ENCODE data around the gene CLCN3. TPM values are rescaled to one million over a fixed set of nuclear protein-coding genes. Genes with fewer than 3 reads are reported as not detected.
A peak's percentile ranks its signal among the peaks of the same experiment; 100 is the strongest.

CLCN3 gene
- total and polyA plus RNA-seq, 9 of the 15 experiments (the other 6 are each of a cell fraction or from before 2014, with no cell fraction given), result 12.7 to 60.6 (median 38.5) TPM

DNA sequence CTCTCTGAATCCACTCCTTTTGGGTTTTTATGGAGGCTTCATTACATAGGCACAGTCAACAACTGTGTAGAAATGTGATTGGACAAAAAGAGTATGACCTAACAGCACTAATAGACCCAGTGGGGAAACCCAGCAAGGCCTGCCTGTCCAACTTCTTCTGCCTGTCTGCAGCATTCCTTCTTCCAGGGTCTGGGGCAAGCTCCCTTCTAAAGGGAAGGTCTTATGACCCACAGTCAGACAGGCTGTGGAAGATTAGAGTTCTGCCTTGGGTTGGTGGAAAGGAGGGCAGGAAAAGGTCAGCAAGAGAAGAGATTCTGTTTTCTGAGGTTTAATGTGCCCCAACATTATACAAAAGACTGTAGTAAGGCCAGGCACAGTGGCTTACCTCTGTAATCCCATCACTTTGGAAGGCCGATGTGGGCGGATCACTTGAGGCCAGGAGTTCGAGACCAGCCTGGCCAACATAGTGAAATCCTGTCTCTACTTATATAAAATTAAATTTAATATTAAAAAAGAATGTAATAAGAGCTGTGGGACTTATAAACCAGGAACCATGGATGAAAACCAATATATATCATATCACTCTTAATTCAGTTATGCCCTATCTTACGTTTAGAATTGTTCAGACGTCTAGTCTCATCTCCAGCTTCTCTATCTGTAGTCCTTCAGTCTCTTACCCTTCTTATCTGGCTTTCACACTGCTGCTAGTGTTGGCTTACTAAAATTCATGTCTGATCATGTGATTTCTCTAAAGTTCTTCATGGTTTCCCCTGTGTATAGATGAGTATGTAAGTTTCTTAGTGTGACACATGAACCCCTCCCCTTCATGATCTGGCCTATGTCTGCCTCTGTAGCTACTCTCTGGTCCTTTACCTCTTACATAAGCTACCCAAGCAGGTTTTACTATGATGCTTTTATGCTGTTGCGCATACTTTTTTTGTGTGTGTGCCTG lies 6.2 kb downstream of the CLCN3 start (continued):
- TF ChIP-seq, protein P1, sequence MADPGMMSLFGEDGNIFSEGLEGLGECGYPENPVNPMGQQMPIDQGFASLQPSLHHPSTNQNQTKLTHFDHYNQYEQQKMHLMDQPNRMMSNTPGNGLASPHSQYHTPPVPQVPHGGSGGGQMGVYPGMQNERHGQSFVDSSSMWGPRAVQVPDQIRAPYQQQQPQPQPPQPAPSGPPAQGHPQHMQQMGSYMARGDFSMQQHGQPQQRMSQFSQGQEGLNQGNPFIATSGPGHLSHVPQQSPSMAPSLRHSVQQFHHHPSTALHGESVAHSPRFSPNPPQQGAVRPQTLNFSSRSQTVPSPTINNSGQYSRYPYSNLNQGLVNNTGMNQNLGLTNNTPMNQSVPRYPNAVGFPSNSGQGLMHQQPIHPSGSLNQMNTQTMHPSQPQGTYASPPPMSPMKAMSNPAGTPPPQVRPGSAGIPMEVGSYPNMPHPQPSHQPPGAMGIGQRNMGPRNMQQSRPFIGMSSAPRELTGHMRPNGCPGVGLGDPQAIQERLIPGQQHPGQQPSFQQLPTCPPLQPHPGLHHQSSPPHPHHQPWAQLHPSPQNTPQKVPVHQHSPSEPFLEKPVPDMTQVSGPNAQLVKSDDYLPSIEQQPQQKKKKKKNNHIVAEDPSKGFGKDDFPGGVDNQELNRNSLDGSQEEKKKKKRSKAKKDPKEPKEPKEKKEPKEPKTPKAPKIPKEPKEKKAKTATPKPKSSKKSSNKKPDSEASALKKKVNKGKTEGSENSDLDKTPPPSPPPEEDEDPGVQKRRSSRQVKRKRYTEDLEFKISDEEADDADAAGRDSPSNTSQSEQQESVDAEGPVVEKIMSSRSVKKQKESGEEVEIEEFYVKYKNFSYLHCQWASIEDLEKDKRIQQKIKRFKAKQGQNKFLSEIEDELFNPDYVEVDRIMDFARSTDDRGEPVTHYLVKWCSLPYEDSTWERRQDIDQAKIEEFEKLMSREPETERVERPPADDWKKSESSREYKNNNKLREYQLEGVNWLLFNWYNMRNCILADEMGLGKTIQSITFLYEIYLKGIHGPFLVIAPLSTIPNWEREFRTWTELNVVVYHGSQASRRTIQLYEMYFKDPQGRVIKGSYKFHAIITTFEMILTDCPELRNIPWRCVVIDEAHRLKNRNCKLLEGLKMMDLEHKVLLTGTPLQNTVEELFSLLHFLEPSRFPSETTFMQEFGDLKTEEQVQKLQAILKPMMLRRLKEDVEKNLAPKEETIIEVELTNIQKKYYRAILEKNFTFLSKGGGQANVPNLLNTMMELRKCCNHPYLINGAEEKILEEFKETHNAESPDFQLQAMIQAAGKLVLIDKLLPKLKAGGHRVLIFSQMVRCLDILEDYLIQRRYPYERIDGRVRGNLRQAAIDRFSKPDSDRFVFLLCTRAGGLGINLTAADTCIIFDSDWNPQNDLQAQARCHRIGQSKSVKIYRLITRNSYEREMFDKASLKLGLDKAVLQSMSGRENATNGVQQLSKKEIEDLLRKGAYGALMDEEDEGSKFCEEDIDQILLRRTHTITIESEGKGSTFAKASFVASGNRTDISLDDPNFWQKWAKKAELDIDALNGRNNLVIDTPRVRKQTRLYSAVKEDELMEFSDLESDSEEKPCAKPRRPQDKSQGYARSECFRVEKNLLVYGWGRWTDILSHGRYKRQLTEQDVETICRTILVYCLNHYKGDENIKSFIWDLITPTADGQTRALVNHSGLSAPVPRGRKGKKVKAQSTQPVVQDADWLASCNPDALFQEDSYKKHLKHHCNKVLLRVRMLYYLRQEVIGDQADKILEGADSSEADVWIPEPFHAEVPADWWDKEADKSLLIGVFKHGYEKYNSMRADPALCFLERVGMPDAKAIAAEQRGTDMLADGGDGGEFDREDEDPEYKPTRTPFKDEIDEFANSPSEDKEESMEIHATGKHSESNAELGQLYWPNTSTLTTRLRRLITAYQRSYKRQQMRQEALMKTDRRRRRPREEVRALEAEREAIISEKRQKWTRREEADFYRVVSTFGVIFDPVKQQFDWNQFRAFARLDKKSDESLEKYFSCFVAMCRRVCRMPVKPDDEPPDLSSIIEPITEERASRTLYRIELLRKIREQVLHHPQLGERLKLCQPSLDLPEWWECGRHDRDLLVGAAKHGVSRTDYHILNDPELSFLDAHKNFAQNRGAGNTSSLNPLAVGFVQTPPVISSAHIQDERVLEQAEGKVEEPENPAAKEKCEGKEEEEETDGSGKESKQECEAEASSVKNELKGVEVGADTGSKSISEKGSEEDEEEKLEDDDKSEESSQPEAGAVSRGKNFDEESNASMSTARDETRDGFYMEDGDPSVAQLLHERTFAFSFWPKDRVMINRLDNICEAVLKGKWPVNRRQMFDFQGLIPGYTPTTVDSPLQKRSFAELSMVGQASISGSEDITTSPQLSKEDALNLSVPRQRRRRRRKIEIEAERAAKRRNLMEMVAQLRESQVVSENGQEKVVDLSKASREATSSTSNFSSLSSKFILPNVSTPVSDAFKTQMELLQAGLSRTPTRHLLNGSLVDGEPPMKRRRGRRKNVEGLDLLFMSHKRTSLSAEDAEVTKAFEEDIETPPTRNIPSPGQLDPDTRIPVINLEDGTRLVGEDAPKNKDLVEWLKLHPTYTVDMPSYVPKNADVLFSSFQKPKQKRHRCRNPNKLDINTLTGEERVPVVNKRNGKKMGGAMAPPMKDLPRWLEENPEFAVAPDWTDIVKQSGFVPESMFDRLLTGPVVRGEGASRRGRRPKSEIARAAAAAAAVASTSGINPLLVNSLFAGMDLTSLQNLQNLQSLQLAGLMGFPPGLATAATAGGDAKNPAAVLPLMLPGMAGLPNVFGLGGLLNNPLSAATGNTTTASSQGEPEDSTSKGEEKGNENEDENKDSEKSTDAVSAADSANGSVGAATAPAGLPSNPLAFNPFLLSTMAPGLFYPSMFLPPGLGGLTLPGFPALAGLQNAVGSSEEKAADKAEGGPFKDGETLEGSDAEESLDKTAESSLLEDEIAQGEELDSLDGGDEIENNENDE (IDR thresholded peaks at IDR 0.05; ENCODE audit: low read depth, low read length), result no peak
- peak in 1 of 2 experiments; percentile 88; a peak in 3 of 4 replicates for TF ChIP-seq ARNT (IDR thresholded peaks at IDR 0.05)
- no peak for TF ChIP-seq E2F1 (CRISPR knock-in tag; IDR thresholded peaks at IDR 0.05)
- TF ChIP-seq ZNF699 (CRISPR knock-in tag; IDR thresholded peaks at IDR 0.05; ENCODE audit: insufficient replicate concordance), result no peak
- TF ChIP-seq MAFF (IDR thresholded peaks at IDR 0.05; ENCODE audit: low read length), result peak; percentile 28; the same call in 1 of the 2 replicates
- TF ChIP-seq NCOA2 (IDR thresholded peaks at IDR 0.05; ENCODE audit: partially characterized antibody in 2 of 2), result peak in 1 of 2 experiments; percentile 46
- no peak for TF ChIP-seq PHF8 (IDR thresholded peaks at IDR 0.05; ENCODE audit: borderline replicate concordance, low read length)
- no peak for TF ChIP-seq TARDBP (IDR thresholded peaks at IDR 0.05)
- TF ChIP-seq, protein P2, sequence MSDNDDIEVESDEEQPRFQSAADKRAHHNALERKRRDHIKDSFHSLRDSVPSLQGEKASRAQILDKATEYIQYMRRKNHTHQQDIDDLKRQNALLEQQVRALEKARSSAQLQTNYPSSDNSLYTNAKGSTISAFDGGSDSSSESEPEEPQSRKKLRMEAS (CRISPR knock-in tag; IDR thresholded peaks at IDR 0.05), result no peak
- no peak for TF ChIP-seq CTBP1 (IDR thresholded peaks at IDR 0.05; ENCODE audit: borderline replicate concordance)
- no peak for TF ChIP-seq ZNF707 (CRISPR knock-in tag; conservative IDR thresholded peaks at IDR 0.05)
- TF ChIP-seq FOXP1 (CRISPR knock-in tag; IDR thresholded peaks at IDR 0.05), result no peak
- TF ChIP-seq CREB1 (IDR thresholded peaks at IDR 0.05), result peak; percentile 67; the same call in 1 of the 2 replicates
- no peak for TF ChIP-seq CREB1 (CRISPR knock-in tag; IDR thresholded peaks at IDR 0.05)

Data from K562 (cell line).